Measurements from ENCODE around the gene OR2H1. TPM values are rescaled to one million over a fixed set of nuclear protein-coding genes. Genes with fewer than 3 reads are reported as not detected.
A peak's percentile ranks its signal among the peaks of the same experiment; 100 is the strongest.

OR2H1 gene
- total and polyA plus RNA-seq, 9 of the 15 experiments (the other 6 are each of a cell fraction or from before 2014, with no cell fraction given): not detected

GRCh38 chr6:29490552-29490951 is 33.6 kb downstream of the OR2H1 start (continued):
- TF ChIP-seq, protein P1, sequence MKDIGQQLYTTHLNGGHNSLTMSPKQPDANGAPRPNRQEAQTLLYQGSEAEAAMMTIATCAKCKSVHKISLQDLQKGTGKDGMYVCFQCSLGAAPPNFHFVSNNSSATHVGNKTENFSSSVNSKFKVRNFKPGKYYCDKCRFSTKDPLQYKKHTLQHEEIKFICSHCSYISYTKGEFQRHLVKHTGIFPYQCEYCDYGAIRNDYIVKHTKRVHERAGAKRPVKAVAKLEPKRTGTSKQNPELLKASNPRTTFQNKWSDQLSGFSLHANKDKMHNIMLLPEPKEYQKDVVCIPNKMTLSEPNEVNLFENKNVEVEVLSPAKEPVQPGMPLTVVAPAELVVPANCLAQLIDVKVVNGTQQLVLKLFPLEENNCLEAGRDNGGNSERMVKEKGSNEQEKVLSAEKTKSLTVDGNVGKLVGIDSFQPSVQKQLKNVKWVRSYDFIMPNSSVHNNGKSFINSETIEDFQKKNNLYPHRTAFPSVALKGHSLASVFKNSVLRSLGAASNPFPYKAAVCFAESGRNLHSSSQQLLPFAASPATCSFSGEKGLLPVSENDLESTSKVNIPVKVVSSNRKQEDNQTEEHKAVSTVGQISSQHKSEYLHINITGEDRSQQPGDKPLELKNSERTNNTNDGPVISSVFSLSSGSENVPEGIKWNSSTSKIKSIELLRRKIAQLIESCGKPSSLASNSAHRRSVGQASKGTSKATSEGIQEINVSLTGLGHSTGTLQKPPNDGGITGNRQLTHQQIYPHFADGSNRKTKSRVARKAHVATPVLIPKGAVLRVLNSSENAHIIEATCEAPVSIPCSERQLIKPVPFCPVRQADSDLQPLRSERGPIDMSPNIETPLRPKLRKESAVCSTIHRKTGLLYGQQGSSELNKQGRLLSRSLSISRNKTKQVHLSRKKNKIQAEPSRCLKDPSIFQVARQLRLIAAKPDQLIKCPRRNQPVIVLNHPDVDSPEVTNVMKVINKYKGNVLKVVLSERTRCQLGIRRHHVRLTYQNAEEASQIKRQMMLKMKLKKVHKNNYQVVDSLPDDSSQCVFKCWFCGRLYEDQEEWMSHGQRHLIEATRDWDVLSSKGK (CRISPR knock-in tag; IDR thresholded peaks at IDR 0.05): no peak
- TF ChIP-seq MECOM (CRISPR knock-in tag; IDR thresholded peaks at IDR 0.05): no peak
- peak; percentile 16; the same call in 1 of the 2 replicates for TF ChIP-seq NFE2 (IDR thresholded peaks at IDR 0.05; ENCODE audit: low read depth)
- TF ChIP-seq ZSCAN29 (IDR thresholded peaks at IDR 0.05): no peak
- no peak for TF ChIP-seq TRIM28 (IDR thresholded peaks at IDR 0.05)
- no peak for TF ChIP-seq PHF20 (IDR thresholded peaks at IDR 0.05; ENCODE audit: partially characterized antibody)
- TF ChIP-seq, protein P2, sequence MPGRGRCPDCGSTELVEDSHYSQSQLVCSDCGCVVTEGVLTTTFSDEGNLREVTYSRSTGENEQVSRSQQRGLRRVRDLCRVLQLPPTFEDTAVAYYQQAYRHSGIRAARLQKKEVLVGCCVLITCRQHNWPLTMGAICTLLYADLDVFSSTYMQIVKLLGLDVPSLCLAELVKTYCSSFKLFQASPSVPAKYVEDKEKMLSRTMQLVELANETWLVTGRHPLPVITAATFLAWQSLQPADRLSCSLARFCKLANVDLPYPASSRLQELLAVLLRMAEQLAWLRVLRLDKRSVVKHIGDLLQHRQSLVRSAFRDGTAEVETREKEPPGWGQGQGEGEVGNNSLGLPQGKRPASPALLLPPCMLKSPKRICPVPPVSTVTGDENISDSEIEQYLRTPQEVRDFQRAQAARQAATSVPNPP (IDR thresholded peaks at IDR 0.05; ENCODE audit: borderline replicate concordance, insufficient read depth, insufficient read length): no peak
- TF ChIP-seq ZFPM2 (CRISPR knock-in tag; IDR thresholded peaks at IDR 0.05): 0 out of 2 replicates have a peak, but pooled peaks have one; percentile 82
- no peak for TF ChIP-seq ETS2 (tag; IDR thresholded peaks at IDR 0.05; ENCODE audit: borderline replicate concordance, poor library complexity, severe bottlenecking)
- no peak for TF ChIP-seq NR2C2 (CRISPR knock-in tag; IDR thresholded peaks at IDR 0.05)
- no peak for TF ChIP-seq NR2C2 (tag; IDR thresholded peaks at IDR 0.05)
- TF ChIP-seq DPF2 (IDR thresholded peaks at IDR 0.05): peak; percentile 39; the same call in 1 of the 2 replicates
- TF ChIP-seq NFRKB (IDR thresholded peaks at IDR 0.05; ENCODE audit: low read depth): no peak
- no peak for TF ChIP-seq CBX5 (IDR thresholded peaks at IDR 0.05; ENCODE audit: borderline replicate concordance, low read depth)
- no peak for TF ChIP-seq TRIM24 (IDR thresholded peaks at IDR 0.05)
- no peak for TF ChIP-seq CBX1 (IDR thresholded peaks at IDR 0.05; ENCODE audit: low read depth)
- TF ChIP-seq SNIP1 (IDR thresholded peaks at IDR 0.05; ENCODE audit: low read depth): no peak
- peak; percentile 96; the same call in 1 of the 2 replicates for TF ChIP-seq SMARCE1 (IDR thresholded peaks at IDR 0.05)
- TF ChIP-seq, protein P3, sequence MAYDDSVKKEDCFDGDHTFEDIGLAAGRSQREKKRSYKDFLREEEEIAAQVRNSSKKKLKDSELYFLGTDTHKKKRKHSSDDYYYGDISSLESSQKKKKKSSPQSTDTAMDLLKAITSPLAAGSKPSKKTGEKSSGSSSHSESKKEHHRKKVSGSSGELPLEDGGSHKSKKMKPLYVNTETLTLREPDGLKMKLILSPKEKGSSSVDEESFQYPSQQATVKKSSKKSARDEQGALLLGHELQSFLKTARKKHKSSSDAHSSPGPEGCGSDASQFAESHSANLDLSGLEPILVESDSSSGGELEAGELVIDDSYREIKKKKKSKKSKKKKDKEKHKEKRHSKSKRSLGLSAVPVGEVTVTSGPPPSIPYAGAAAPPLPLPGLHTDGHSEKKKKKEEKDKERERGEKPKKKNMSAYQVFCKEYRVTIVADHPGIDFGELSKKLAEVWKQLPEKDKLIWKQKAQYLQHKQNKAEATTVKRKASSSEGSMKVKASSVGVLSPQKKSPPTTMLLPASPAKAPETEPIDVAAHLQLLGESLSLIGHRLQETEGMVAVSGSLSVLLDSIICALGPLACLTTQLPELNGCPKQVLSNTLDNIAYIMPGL (CRISPR knock-in tag; IDR thresholded peaks at IDR 0.05): no peak
- no peak for TF ChIP-seq ZNF140 (CRISPR knock-in tag; IDR thresholded peaks at IDR 0.05)
- no peak for TF ChIP-seq ZNF121 (CRISPR knock-in tag; conservative IDR thresholded peaks at IDR 0.05)
- no peak for TF ChIP-seq ZNF134 (CRISPR knock-in tag; conservative IDR thresholded peaks at IDR 0.05)
- TF ChIP-seq XRCC4 (IDR thresholded peaks at IDR 0.05; ENCODE audit: extremely low read depth, insufficient read depth, insufficient read length): no peak
- TF ChIP-seq POLR2A (conservative IDR thresholded peaks at IDR 0.05): no peak
- no peak for TF ChIP-seq ZBTB5 (IDR thresholded peaks at IDR 0.05)
